Fibroblast of mammary gland (primary cell): Measurements from ENCODE around the gene BAZ2B.

Source experiments
- DNase-seq: peaks from one replicate; pipeline ENCODE4 v3.0.0-alpha.2; 2010; ENCODE audit warnings: low read depth
- H3K4me3 ChIP-seq: 2 replicates; pipeline ENCODE4 v1.5.1; 2011; ENCODE audit warnings: low read depth, mild to moderate bottlenecking, low read length, moderate library complexity; ENCODE audit not compliant: control insufficient read depth
- TF ChIP-seq, protein P1 (sequence below): conservative IDR thresholded peaks from 2 replicates; pipeline ENCODE4 v1.5.1; 2011; ENCODE audit warnings: low read depth, low read length, inconsistent platforms; ENCODE audit not compliant: control insufficient read depth, insufficient read depth

Gene BAZ2B

DNA sequence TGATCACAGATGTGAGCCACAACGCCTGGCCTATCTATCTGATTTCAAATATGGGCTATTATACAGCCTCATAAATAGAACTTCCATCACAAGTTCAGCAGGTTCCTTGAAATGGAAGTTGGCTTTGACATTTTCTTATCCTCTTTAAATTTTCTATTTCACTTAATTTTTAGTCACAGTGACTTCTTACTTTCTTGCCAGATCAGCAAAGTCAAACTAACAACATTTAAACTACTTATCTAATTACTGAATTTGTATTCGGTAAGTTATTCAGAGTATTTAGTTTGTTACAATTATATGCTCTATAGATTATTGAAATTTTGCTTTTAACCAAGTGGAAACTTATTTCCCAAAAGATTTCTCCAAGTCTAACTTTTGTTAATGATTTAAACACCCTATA, 108.2 kb downstream of the BAZ2B start:
- TF ChIP-seq, protein P1, sequence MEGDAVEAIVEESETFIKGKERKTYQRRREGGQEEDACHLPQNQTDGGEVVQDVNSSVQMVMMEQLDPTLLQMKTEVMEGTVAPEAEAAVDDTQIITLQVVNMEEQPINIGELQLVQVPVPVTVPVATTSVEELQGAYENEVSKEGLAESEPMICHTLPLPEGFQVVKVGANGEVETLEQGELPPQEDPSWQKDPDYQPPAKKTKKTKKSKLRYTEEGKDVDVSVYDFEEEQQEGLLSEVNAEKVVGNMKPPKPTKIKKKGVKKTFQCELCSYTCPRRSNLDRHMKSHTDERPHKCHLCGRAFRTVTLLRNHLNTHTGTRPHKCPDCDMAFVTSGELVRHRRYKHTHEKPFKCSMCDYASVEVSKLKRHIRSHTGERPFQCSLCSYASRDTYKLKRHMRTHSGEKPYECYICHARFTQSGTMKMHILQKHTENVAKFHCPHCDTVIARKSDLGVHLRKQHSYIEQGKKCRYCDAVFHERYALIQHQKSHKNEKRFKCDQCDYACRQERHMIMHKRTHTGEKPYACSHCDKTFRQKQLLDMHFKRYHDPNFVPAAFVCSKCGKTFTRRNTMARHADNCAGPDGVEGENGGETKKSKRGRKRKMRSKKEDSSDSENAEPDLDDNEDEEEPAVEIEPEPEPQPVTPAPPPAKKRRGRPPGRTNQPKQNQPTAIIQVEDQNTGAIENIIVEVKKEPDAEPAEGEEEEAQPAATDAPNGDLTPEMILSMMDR: no peak
- no peak overlapping the region for H3K4me3 ChIP-seq
- no peak for DNase-seq

DNA sequence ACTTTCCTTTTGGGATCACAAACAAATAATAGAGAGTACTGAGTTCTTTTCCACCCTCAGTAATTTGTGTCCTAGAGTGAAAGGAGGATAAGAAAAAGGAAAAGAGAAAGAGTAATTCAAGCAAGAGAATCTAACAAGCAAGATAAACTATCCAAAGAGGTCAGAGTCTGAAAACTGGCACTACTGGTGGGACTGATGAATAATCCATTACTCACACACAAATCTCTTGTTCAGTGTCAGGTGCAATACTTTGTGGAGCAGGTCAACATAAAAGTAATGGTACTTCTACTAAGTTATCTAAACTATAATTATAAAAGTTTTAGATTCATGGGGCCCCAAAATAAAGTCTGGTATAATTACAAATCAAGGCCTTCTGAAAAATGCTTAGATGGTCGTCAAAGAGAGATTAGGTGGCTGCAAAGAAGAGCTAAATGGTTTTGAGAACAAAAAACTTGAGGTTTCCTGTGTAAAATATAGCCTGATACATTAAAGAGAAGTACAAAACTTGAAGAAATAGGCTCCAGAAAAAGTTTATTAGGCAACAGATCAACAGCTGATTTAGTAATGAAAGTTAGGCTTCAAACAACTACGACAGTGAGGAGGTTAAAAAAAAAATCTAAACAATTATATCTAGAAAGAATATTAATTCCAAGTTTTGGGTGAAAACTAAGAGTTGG, 109.4 kb downstream of the BAZ2B start:
- no peak overlapping the region for H3K4me3 ChIP-seq
- TF ChIP-seq, protein P1: no peak
- DNase-seq: peak; percentile 45

DNA sequence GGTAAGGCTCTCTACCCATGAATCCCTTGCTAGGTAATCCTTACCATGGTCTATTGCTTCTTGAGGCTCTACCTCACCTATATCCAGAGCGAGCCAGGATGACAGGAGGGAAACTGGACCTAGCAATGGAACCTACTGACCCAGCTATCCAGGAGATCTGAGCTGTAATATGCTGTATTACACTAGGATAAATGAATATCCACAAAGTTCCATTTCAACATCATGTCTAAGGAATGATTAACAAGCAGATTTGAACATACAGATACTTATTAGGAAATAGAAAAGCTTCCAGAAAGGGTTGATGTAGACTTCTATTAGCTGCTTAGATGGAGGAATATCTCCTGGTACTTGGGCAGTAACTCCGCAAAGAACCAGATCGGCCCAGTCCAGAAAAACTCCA, 110.1 kb downstream of the BAZ2B start:
- H3K4me3 ChIP-seq: no peak overlapping the region
- TF ChIP-seq, protein P1: no peak
- no peak for DNase-seq

DNA sequence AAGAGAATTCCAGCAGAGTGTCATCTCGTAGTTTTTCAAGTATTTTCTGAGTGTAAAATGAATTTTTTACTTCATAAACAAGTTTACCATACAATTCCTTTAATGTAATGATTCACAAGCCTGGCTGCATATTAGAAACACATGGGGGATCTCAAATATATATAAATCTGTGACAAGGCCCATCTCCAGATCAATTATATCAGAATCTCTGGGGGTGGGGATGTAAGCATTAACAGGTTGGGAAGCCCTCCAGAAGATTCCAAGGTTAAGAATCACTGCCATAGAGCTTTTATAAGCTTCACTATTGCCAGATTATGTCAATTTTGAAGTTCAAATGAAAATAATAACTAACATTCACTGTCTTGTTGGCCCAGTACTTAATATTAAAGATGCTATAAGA, 111.2 kb downstream of the BAZ2B start:
- DNase-seq: peak; percentile 5
- TF ChIP-seq, protein P1: no peak
- H3K4me3 ChIP-seq: no peak overlapping the region

DNA sequence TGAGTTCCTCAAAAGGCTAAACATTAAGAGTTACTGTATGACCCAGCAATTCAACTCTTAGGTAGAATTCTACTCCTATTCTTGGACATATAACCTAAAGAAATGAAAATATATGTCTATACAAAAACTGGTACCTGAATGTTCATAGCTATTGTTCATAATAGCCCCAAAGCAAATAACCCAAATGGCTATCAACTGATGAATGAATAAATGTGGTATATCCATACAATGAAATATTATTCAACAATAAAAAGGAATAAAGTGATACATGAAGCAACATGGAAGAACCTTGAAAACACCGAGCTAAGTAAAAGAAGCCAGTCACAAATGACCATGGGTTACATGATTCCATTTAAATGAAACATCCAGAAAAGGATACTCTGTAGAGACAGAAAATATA, 114.6 kb downstream of the BAZ2B start:
- DNase-seq: no peak
- H3K4me3 ChIP-seq: no peak overlapping the region
- TF ChIP-seq, protein P1: no peak

DNA sequence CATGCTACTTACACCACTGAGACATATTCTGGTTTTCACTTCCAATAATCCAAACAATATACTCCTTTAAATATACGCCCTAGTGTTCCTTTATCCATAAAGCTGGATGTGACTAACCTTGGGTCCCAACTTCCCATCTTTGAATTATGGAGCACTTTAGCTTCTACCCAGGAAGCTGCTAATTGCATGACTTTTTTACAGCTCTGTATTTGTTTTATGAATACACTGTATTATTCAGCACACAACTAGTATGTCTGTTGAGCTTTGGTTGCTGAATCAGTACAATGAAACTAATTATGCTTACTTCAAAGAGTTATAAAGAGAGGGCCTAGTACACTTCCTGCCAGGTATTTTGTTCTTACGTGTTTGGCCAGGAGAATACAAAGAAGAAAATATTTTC, 118.5 kb downstream of the BAZ2B start:
- no peak for DNase-seq
- TF ChIP-seq, protein P1: no peak
- no peak overlapping the region for H3K4me3 ChIP-seq

DNA sequence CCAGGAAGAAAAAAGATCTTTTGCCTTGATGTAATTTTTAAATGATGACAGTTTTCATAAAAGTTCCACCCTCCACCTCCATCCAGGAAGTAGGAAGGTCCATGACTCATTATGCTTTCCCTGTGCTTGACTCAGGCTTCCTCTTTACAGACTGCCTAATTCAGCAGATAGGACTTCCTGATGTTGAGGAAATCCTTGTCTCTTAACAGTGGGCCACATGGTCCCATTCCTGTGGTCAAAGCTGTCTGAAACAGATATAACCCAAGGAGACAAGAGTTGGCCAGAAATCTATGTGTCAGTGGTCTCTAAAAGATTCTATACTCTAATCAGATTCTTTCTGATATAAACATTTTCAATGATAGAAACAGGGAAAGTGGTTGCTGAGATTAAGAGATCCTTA, 119.1 kb downstream of the BAZ2B start:
- no peak overlapping the region for H3K4me3 ChIP-seq
- peak; percentile 91 for DNase-seq

More for the DNA sequence above, 119.1 kb downstream of the BAZ2B start:
- TF ChIP-seq, protein P1: no peak
